GM19351 (cell line): ENCODE results near the gene ADCY1.
"Not testable (repeated sequence)": the region's sequence is repeated elsewhere in the genome, so short reads cannot be mapped to it uniquely, and the experiment has no call there.

Experiments
- ATAC-seq: cut with Tn5 transposase; IDR thresholded peaks from one replicate; pipeline ENCODE4 v1.9.1; 2021; ENCODE audit warnings: mild to moderate bottlenecking, moderate library complexity; ENCODE audit not compliant: unreplicated experiment

Gene ADCY1

DNA sequence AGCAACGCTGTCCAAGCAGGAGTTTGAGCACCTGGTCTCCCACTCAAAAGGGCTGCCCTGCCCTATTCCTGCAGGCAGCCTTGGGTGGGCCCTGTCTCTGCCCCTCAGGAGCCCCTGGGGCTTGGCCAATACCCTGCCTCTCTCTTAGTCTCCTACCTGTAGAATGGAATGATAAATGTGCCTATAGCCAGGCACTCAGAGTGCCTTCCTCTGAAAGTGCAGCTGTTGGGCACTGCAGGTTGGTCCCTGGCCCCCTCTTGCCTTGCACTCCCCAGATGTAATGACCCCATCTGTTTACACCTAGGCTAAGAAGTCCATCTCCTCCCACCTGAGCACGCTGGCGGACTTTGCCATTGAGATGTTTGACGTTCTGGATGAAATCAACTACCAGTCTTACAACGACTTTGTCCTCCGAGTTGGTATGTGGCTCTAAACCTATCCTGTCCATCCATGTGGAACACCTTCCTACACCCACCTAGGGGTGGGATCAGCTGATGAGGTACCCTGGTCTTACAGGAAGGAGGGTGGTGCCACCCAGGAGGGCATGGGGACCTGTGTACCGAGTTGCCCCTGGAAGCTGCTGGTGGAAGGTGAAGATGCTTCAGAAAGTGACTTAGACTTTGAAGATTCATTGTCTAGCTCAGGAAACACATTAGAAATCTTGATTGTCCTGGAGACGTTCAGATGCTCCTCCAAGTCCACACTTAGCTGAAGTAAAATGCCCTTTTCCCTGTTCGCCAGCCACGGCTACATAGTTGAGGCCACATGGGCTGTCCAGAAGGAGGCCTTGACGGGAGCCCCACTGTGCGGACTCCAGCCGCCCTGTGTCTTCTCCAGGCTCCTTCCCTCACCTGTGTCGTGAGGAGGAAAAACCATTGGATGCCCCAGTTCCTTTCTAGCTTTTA, 134.1 kb downstream of the ADCY1 start:
- no peak for ATAC-seq

DNA sequence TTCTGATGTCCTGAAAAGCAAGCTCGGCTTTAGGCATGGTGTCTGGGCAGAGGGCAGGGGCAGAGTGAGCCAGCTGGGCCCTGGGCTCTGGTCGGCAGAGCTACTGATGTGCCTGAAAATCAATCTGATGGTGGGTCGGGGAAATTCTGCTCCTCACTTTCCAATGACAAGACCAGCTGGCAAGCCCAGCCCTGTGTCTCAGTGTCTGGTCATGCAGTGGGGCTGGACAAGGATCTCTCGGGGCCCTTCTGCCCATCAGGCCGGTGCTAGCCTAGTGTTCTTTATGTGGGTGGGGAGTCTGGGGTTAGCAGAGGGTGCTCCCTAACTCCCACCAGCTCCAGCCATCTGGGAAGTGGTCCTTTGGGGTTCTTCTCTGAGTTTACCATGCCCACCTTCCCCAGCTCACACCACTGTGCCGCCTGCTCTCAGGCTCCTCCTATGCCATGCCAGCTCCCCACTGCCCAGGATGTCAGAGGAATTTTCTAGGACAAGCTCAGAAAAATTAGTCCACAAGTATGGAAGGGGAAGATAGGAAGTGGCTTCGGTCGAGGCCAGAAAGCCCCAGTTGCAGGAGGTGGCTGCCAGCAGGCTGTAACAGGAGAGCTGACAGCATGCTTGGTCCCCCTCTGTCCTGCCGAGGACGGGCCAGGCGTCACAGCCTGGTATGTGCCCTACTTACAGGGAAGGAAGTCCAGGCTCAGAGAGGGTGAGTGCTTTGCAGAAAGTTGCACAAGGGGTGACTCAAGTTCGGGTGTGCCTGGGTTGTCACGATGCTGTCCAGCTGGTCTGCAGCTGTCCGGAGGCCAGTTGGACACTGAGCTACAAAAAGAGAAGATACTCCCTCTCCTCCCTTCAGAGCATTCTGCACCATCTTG, 135.2 kb downstream of the ADCY1 start:
- ATAC-seq = no peak

GRCh38 chr7:45710271-45711160, 136.3 kb downstream of the ADCY1 start:
- ATAC-seq = no peak

- no peak for ATAC-seq
Measured at GRCh38 chr7:45711161-45711490, 137.0 kb downstream of the ADCY1 start.

- ATAC-seq = no peak
Measured at GRCh38 chr7:45712057-45712689, 138.0 kb downstream of the ADCY1 start.

- ATAC-seq = no peak
Measured at GRCh38 chr7:45712872-45713668, 138.9 kb downstream of the ADCY1 start.

- ATAC-seq = no peak
Measured at GRCh38 chr7:45713669-45714520, 139.7 kb downstream of the ADCY1 start.

DNA sequence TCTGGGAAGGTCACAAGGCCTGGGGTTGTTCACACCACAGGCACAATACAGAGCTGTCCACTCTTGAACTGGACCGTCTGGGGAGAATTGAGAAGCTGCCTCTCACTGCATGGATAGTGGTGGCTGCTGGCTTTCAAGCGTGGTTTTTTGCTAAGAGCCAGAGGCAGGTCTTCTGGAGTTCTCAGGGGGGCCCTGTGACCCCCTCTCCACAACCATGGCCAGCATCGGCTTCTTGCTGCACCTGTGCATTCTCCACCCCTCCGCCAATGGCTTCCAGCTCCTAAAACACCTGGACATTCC, 140.3 kb downstream of the ADCY1 start:
- ATAC-seq = no peak

DNA sequence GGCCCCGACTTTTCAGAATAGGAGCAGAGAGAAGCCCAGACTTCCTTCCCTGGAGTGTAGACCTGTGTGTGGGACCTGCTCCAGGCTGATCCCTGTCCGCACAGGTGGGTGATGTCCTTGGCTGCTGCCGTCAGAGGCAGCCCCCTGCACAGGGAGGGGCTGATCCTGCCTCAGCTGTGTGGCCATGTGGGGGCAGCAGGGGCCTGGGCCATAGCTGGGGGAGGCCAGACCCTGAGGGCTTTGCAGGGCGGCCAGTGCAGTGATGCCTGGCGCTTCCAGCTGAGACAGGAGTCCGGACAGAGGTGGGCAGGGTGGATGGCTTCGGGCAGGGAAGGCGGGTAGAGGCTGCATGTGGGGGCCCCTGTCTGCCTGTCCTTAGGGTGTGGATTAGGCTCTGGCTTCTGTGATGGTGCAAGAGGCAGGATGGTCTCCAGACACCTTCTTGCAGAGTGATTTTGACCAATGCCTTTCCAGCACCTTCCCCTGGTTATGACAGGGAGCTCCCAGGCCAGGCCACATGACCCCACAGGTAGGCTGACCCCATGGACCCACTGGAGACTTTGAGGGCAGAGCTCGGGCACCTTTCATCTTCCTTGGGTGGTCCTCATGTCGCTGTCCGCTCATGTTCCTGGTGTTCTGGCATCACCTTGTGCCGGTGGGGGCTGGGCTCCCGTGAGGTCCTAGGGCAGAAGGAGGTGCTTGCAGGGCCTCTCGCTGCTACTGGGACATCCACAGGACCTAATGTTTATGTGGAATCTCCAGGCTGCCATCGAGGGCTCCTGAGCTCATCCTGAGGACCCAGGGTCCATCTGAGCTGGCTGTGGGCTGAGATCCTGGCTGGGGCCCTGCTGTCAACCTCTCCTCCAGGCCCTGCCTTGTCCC, 141.5 kb downstream of the ADCY1 start:
- no peak for ATAC-seq

DNA sequence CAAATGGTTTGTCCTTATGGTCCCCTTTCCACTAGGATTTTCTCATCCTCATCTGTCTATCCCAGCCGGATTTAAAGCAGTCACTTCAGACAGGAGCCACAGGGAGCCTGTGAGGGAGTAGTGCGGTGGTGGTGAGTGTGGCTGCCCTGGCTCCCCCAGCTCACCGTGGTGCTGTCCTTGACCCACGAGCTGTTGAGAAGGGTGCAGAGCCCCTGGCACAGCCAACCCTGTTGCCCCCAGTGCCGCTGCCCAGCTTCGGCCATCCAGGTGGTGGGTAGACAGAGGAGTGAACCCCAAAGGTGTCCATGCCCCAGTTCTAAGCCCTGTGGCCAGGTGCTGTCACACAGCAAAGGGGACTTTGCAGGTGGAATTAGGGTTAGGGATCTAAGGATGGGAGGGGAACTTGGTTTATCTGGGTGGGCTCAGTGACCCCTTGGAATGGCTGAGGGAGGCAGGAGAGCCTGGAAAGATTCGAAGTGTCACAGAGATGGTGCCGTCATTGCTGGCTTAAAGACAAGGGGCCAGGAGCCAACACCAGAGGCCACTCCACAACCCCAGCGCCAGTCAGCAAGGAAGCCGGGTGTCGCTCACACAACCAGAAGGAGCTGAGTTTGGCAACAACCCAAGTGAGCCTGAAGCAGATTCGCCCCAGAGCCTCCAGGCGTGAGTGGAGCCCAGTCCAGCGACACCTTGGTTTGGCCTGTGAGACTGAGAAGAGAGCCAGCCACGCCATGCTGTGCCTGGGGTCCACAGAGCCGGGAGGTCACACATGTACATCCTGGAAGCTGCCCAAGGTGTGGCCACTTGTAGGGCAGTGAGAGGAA, 142.4 kb downstream of the ADCY1 start:
- no peak for ATAC-seq

DNA sequence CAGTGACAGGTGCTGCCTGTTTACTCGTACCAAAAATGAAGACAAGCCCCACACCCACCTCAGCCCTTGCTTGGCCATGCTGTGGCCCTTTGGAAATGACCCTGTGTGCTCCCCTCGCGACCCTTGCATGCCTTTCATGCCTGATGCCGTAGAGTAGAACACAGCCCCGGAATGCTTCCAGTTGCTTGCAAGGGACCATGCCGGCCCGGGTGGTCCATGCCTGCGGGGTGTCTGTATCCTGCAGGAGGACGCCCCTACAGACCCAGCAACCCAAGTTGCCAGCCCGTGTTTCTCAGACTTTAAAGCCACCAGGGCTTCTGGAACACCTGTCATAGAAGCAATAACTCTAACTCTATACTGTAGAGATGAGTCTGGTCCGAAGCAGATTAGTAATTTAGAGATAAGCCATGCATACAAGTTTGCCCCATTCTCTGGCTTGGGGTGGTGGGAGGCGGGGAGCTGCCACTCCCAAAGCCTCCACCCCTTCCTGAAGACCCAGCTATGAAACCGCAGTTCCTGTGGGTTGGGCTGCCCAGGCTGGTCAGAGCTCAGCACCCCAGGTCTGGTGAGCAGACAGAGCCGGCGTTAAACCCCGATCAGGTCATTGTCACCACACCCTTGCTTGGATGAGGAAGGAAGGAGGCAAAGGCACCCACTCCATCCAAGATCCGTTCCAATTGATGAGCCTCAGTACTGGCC, 143.5 kb downstream of the ADCY1 start:
- ATAC-seq = no peak

DNA sequence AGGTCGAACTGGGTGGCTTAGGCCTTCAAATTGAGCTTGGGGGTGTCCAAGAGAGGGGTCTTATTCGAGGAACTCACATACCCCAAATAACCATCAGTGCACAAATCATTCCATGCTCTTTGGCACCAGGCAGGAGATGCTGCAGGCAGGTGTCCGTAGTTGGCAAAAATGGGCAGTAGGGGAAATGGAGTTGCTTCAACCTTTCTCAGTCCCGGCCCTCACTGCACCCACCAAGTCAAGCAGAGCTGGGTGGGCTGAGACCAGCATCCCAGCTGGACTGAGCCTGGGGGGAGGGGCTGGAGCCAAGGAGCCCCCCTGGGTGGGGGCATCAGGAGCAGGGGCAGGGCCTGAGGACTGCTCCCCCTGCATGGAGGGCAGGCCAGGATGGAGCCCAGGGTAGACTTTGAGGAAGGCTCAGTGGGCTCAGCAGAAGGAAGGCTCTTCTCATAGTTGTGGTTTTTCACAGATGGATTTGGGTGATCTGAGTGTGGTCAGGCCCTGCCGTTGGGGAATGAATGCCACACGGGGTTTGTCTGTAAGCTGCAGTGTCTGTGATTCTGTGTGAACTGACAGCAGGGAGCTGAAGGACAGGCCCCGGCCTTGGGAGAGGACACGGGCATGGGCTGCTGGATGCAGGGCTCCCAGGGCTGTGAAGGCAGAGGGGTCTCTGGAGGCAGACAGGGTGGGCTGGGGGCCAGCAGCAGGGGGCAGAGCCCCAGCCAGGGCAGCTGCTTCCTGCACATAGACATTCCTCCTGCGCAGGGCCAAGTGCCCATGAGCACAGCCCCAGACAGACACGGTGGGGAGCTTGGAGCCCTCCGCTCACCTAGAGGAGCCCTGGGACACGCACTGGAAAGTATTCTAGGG, 144.5 kb downstream of the ADCY1 start:
- no peak for ATAC-seq

DNA sequence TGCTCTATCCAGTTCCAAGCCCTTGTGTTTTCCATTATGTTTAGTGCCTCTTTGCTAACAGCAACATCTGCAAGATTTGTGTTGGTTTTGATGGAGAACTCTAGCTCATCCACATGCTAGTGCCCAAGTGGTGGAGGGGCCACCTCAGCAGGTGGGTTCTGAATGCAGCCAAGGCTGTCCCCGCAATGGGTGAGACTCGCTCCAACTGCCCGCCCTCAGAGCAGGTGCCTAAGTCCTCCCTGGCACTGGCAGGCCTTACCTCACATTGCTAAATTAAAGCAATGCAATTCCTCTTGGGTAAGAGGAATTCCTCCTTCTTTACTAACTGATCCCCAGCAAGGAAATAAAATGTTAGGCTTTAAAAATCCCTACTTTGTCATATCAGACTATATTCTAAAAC, 146.8 kb downstream of the ADCY1 start:
- no peak for ATAC-seq

GRCh38 chr7:45721686-45722598, 147.8 kb downstream of the ADCY1 start:
- no peak for ATAC-seq

DNA sequence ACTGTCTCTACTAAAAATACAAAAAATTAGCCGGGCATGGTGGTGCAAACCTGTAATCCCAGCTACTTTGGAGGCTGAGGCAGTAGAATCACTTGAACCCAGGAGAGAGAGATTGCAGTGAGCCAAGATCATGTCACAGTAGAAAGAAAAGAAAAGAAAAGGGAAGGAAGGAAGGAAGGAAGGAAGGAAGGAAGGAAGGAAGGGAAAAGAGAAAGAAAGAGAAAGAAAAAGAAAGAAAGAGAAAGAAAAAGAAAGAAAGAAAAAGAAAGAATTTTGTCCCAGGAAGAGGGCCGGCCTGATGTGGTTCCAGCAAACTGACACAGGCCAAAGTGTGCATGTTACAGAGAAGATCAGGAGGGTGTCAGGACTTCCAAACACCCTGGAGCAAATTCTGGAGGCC, 151.1 kb downstream of the ADCY1 start:
- not testable (repeated sequence) for ATAC-seq
